Liver (tissue), 9 donors: ENCODE data around the gene RALGPS1. TPM values are rescaled to one million over a fixed set of nuclear protein-coding genes. Genes with fewer than 3 reads are reported as not detected.

ENCODE experiments used
- DNase-seq: peaks from one replicate; pipeline ENCODE4 v3.0.0-alpha.2; 2017; ENCODE audit warnings: low spot score
- H3K27ac ChIP-seq, 2 donors: one replicate each; pipeline ENCODE4 v1.7.0; 2013; ENCODE audit warnings: inconsistent platforms in 2 of 2, low read length in 2 of 2, control low read depth in 1 of 2, low read depth in 1 of 2, mild to moderate bottlenecking in 1 of 2
- H3K27me3 ChIP-seq, 4 donors: one replicate each; pipeline versions ENCODE4 v1.6.1 to v1.7.0; 2013; ENCODE audit warnings: low read length in 3 of 4, inconsistent platforms in 1 of 4, mild to moderate bottlenecking in 1 of 4, moderate library complexity in 1 of 4; ENCODE audit not compliant: control insufficient read depth in 4 of 4, insufficient read depth in 4 of 4
- H3K36me3 ChIP-seq, 4 donors: one replicate each; pipeline versions ENCODE4 v1.6.1 to v1.7.0; 2013; ENCODE audit warnings: low read length in 3 of 4, mild to moderate bottlenecking in 3 of 4, low read depth in 1 of 4, moderate library complexity in 1 of 4; ENCODE audit not compliant: control insufficient read depth in 4 of 4, insufficient read depth in 3 of 4
- H3K4me1 ChIP-seq, 4 donors: one replicate each; pipeline versions ENCODE4 v1.6.1 to v1.7.0; 2013; ENCODE audit warnings: low read length in 3 of 4, mild to moderate bottlenecking in 3 of 4, moderate library complexity in 1 of 4; ENCODE audit not compliant: control insufficient read depth in 4 of 4, insufficient read depth in 4 of 4
- H3K4me3 ChIP-seq, 3 donors: one replicate each; pipeline versions ENCODE4 v1.6.1 to v1.7.0; 2013; ENCODE audit warnings: low read length in 3 of 3, control low read depth in 1 of 3, low read depth in 1 of 3, mild to moderate bottlenecking in 1 of 3
- H3K9ac ChIP-seq, 2 donors: one replicate each; pipeline ENCODE4 v1.7.0; 2013; ENCODE audit warnings: low read length in 2 of 2, mild to moderate bottlenecking in 2 of 2, moderate library complexity in 2 of 2, control low read depth in 1 of 2, low read depth in 1 of 2
- H3K9me3 ChIP-seq, 4 donors: one replicate each; pipeline versions ENCODE4 v1.6.1 to v1.7.0; 2013; ENCODE audit warnings: low read length in 3 of 4; ENCODE audit not compliant: control insufficient read depth in 4 of 4
- EGR1 ChIP-seq, 2 donors: IDR thresholded peaks; 2 replicates each; pipeline ENCODE4 v1.6.1; 2016 to 2018; ENCODE audit warnings: antibody characterized with exemption in 2 of 2, low read depth in 2 of 2
- HNF4A ChIP-seq, 2 donors: conservative IDR thresholded peaks; 2 replicates each; pipeline ENCODE4 v1.6.1; 2016; ENCODE audit warnings: antibody characterized with exemption in 2 of 2, mild to moderate bottlenecking in 2 of 2
- JUND ChIP-seq, 2 donors: IDR thresholded peaks; 2 replicates each; pipeline ENCODE4 v1.6.1; 2016; ENCODE audit warnings: antibody characterized with exemption in 2 of 2
- NR2F2 ChIP-seq: IDR thresholded peaks from 2 replicates; pipeline ENCODE4 v1.6.1; 2016; ENCODE audit warnings: antibody characterized with exemption
- RAD21 ChIP-seq, 2 donors: IDR thresholded peaks; 2 replicates each; pipeline ENCODE4 v1.6.1; 2016; ENCODE audit warnings: antibody characterized with exemption in 2 of 2, mild to moderate bottlenecking in 2 of 2
- RXRA ChIP-seq, 2 donors: IDR thresholded peaks; 2 replicates each; pipeline ENCODE4 v1.6.1; 2017 to 2018; ENCODE audit warnings: antibody characterized with exemption in 2 of 2, mild to moderate bottlenecking in 1 of 2
- YY1 ChIP-seq: IDR thresholded peaks from 2 replicates; pipeline ENCODE4 v1.6.1; 2016; ENCODE audit warnings: antibody characterized with exemption, mild to moderate bottlenecking
- WGBS: extraction: QIAGEN DNeasy Blood & Tissue Kit; methylation state at CpG from one replicate; pipeline ENCODE4 v1.1.7; 2013; 5-methylcytosine and 5-hydroxymethylcytosine counted together
- polyA plus RNA-seq, 2 donors: library from polyadenylated mRNA; stranded (reverse) in 1 of 2; unstranded in 1 of 2; fragments of 200-250 nt in 1 of 2; fragments of >200 nt in 1 of 2; fragmentation: Nextera tagmentation in 1 of 2; extraction: Ambion mirVana in 1 of 2; gene quantifications; one replicate each; pipeline versions ENCODE4 v1.2.1 to v1.2.3, GENCODE V29; 2013 to 2015
- total RNA-seq, 2 donors: library from RNA; depleted of rRNA; stranded (reverse); fragments of >200 nt; gene quantifications; one replicate each; pipeline ENCODE4 v1.2.3, GENCODE V29; 2014
- TF ChIP-seq, protein P1 (sequence below): IDR thresholded peaks from 2 replicates; pipeline ENCODE4 v1.6.1; 2016; ENCODE audit warnings: antibody characterized with exemption
- TF ChIP-seq, protein P2 (sequence below): fragments of 150-350 bp; IDR thresholded peaks from 2 replicates; pipeline ENCODE4 v1.5.1; 2017; ENCODE audit warnings: improper control_type of control experiment, low read depth, low read length; ENCODE audit not compliant: missing input control
- TF ChIP-seq, protein P3 (sequence below): IDR thresholded peaks from 2 replicates; pipeline ENCODE4 v1.6.1; 2016; ENCODE audit warnings: antibody characterized with exemption, mild to moderate bottlenecking
- donor health status: healthy.
- donor health status: healthy.
- donor health status: healthy.
- donor health status: healthy.
- donor health status: healthy.

RALGPS1 gene
- total and polyA plus RNA-seq, 4 donors, result 1.4 to 2.7 (median 2.0) TPM

DNA sequence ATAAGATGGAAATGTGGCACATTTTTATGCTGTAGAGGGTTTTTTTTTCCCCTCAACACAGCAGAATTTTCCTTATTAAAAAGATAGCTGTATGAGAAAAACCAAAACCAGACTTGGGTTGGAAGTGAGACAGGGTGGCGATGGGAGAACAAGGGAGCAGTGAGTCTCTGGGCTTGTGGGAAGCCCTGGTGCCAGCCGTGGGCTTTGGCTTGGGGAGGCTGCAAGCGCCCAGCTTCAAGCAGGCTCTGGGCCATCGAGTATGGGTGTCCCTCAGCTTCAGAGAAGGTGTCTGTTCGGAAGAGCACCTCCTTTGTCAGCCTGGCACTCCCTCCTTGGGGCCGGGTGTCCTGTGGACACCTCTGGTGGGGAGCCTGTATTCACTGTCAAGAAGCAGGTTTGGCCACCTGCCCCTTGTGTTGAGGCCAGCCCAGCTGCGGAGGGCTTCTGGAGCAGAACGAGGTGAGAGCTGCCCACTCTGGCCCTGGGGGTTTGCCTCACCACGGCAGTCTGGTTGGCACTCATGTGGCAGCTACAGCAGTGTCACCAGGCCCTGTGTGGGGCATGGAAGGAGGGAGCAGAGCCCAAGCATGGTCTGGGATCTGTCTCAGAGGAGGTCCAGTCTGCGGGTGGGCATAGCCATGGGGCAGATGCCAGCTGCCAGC lies 245.5 kb downstream of the RALGPS1 start:
- H3K9ac ChIP-seq, result no peak overlapping the region
- H3K4me3 ChIP-seq, result no peak overlapping the region
- H3K36me3 ChIP-seq, result no peaks in the 10 kb centered on the region
- H3K27ac ChIP-seq, result peak overlapping the region; percentile 52 to 55
- no peaks in the 10 kb centered on the region for H3K27me3 ChIP-seq
- WGBS, result 94% methylated on average over 10 of the region's 10 CpGs
- TF ChIP-seq EGR1 (IDR thresholded peaks at IDR 0.05; ENCODE audit: low read depth in 2 of 2) (no peak), NR2F2 (no peak)
- TF ChIP-seq, protein P1, sequence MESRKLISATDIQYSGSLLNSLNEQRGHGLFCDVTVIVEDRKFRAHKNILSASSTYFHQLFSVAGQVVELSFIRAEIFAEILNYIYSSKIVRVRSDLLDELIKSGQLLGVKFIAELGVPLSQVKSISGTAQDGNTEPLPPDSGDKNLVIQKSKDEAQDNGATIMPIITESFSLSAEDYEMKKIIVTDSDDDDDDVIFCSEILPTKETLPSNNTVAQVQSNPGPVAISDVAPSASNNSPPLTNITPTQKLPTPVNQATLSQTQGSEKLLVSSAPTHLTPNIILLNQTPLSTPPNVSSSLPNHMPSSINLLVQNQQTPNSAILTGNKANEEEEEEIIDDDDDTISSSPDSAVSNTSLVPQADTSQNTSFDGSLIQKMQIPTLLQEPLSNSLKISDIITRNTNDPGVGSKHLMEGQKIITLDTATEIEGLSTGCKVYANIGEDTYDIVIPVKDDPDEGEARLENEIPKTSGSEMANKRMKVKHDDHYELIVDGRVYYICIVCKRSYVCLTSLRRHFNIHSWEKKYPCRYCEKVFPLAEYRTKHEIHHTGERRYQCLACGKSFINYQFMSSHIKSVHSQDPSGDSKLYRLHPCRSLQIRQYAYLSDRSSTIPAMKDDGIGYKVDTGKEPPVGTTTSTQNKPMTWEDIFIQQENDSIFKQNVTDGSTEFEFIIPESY, result no peak
- TF ChIP-seq, protein P2, sequence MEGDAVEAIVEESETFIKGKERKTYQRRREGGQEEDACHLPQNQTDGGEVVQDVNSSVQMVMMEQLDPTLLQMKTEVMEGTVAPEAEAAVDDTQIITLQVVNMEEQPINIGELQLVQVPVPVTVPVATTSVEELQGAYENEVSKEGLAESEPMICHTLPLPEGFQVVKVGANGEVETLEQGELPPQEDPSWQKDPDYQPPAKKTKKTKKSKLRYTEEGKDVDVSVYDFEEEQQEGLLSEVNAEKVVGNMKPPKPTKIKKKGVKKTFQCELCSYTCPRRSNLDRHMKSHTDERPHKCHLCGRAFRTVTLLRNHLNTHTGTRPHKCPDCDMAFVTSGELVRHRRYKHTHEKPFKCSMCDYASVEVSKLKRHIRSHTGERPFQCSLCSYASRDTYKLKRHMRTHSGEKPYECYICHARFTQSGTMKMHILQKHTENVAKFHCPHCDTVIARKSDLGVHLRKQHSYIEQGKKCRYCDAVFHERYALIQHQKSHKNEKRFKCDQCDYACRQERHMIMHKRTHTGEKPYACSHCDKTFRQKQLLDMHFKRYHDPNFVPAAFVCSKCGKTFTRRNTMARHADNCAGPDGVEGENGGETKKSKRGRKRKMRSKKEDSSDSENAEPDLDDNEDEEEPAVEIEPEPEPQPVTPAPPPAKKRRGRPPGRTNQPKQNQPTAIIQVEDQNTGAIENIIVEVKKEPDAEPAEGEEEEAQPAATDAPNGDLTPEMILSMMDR, result no peak
- DNase-seq, result no peak
- H3K4me1 ChIP-seq, result peaks cover 0 to 14% (median 7%) of the 10 kb centered on the region in 4 donors
- no peaks in the 10 kb centered on the region for H3K9me3 ChIP-seq

DNA sequence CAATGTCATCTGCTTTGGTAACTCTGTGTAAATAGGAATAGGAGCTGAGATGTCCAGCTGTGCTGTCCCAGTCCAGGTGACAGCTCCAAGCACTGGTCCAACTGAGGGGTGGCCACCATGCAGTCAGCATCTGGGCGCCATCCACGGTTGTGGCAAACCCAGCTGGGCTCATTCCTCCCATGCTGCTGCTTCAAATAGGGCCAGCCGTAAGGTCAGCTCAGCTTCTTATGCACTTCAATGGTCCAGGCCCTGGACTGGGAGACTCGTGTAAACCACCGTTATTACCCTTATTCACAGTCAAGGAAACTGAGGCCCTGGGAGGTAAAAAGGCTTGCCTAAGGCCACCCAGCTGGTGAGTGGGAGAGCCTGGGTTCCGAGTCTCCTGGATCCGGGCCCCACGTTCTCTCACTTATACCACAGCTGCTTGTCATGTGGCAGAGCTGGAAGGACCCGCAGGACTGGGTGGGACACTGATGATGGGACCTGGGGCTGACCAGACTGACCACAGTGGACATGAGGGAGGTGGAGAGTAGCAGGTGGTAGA lies 246.6 kb downstream of the RALGPS1 start:
- Histone ChIP-seq H3K27me3 (no peaks in the 10 kb centered on the region), H3K4me3 (no peak overlapping the region), H3K4me1 (peaks cover 0 to 14% (median 7%) of the 10 kb centered on the region in 4 donors), H3K9me3 (no peaks in the 10 kb centered on the region), H3K27ac (no peak overlapping the region), H3K36me3 (no peaks in the 10 kb centered on the region), H3K9ac (no peak overlapping the region)
- no peak for DNase-seq
- WGBS, result 97% methylated on average over 9 of the region's 9 CpGs
- no peak for TF ChIP-seq RXRA (IDR thresholded peaks at IDR 0.05)
- TF ChIP-seq EGR1 (IDR thresholded peaks at IDR 0.05; ENCODE audit: low read depth in 2 of 2), result no peak
- TF ChIP-seq RAD21 (IDR thresholded peaks at IDR 0.05), result no peak
- no peak for TF ChIP-seq YY1
- TF ChIP-seq HNF4A (conservative IDR thresholded peaks at IDR 0.05), result no peak
- TF ChIP-seq, protein P3, sequence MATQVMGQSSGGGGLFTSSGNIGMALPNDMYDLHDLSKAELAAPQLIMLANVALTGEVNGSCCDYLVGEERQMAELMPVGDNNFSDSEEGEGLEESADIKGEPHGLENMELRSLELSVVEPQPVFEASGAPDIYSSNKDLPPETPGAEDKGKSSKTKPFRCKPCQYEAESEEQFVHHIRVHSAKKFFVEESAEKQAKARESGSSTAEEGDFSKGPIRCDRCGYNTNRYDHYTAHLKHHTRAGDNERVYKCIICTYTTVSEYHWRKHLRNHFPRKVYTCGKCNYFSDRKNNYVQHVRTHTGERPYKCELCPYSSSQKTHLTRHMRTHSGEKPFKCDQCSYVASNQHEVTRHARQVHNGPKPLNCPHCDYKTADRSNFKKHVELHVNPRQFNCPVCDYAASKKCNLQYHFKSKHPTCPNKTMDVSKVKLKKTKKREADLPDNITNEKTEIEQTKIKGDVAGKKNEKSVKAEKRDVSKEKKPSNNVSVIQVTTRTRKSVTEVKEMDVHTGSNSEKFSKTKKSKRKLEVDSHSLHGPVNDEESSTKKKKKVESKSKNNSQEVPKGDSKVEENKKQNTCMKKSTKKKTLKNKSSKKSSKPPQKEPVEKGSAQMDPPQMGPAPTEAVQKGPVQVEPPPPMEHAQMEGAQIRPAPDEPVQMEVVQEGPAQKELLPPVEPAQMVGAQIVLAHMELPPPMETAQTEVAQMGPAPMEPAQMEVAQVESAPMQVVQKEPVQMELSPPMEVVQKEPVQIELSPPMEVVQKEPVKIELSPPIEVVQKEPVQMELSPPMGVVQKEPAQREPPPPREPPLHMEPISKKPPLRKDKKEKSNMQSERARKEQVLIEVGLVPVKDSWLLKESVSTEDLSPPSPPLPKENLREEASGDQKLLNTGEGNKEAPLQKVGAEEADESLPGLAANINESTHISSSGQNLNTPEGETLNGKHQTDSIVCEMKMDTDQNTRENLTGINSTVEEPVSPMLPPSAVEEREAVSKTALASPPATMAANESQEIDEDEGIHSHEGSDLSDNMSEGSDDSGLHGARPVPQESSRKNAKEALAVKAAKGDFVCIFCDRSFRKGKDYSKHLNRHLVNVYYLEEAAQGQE, result no peak
- no peak for TF ChIP-seq JUND (IDR thresholded peaks at IDR 0.05)
